Neural crest cell (in vitro differentiated cells): Measurements from ENCODE around the gene PRPF39. TPM values are rescaled to one million over a fixed set of nuclear protein-coding genes. Genes with fewer than 3 reads are reported as not detected.
"Not testable (repeated sequence)": the region's sequence is repeated elsewhere in the genome, so short reads cannot be mapped to it uniquely, and the experiment has no call there.

Experiments
- DNase-seq: peaks from one replicate; pipeline ENCODE4 v3.0.0; 2021; ENCODE audit warnings: low read depth, mixed read lengths, low spot score
- H3K27ac Mint-ChIP-seq: one replicate; pipeline ENCODE4 v1.8.0; 2021; ENCODE audit warnings: mild to moderate bottlenecking, mixed read lengths; ENCODE audit not compliant: unreplicated experiment
- H3K27me3 Mint-ChIP-seq: 2 replicates; pipeline ENCODE4 v1.8.0; 2021; ENCODE audit warnings: low read depth, mild to moderate bottlenecking, mixed read lengths
- H3K36me3 Mint-ChIP-seq: 2 replicates; pipeline ENCODE4 v1.8.0; 2021; ENCODE audit warnings: low read depth, mild to moderate bottlenecking, mixed read lengths
- H3K4me1 Mint-ChIP-seq: 2 replicates; pipeline ENCODE4 v1.8.0; 2021; ENCODE audit warnings: mixed read lengths
- H3K4me3 Mint-ChIP-seq: one replicate; pipeline ENCODE4 v1.8.0; 2021; ENCODE audit warnings: mild to moderate bottlenecking, mixed read lengths
- H3K9me3 Mint-ChIP-seq: 2 replicates; pipeline ENCODE4 v1.8.0; 2021; ENCODE audit warnings: mixed read lengths
- CTCF ChIP-seq: fragments of 200-600 bp; sonication (generic); conservative IDR thresholded peaks from 2 replicates; pipeline ENCODE4 v1.5.0; 2021; ENCODE audit warnings: antibody characterized with exemption, mild to moderate bottlenecking
- total RNA-seq: library from RNA; stranded (reverse); gene quantifications from 2 replicates; pipeline ENCODE4 v1.2.1, GENCODE V29; 2021

Gene PRPF39
- total RNA-seq, 1 donor from 2014 or later, result 65.3 TPM

GRCh38 chr14:45068396-45068795, 15.5 kb upstream of the PRPF39 start:
- no peak for TF ChIP-seq CTCF
- no peak overlapping the region for H3K27ac Mint-ChIP-seq
- no peaks in the 10 kb centered on the region for H3K27me3 Mint-ChIP-seq
- no peaks in the 10 kb centered on the region for H3K4me1 Mint-ChIP-seq
- no peaks in the 10 kb centered on the region for H3K9me3 Mint-ChIP-seq
- DNase-seq, result no peak
- no peak overlapping the region for H3K4me3 Mint-ChIP-seq
- H3K36me3 Mint-ChIP-seq, result peaks cover 12% of the 10 kb centered on the region

GRCh38 chr14:45070215-45070614, 13.7 kb upstream of the PRPF39 start:
- Mint-ChIP-seq H3K36me3 (peaks cover 12% of the 10 kb centered on the region), H3K9me3 (no peaks in the 10 kb centered on the region), H3K27me3 (no peaks in the 10 kb centered on the region), H3K4me1 (no peaks in the 10 kb centered on the region), H3K27ac (no peak overlapping the region), H3K4me3 (no peak overlapping the region)
- no peak for DNase-seq
- TF ChIP-seq CTCF, result no peak

GRCh38 chr14:45072126-45072525, 11.8 kb upstream of the PRPF39 start:
- no peak overlapping the region for H3K4me3 Mint-ChIP-seq
- TF ChIP-seq CTCF, result no peak
- no peaks in the 10 kb centered on the region for H3K4me1 Mint-ChIP-seq
- H3K27ac Mint-ChIP-seq, result no peak overlapping the region
- H3K36me3 Mint-ChIP-seq, result peaks cover 10% of the 10 kb centered on the region
- H3K27me3 Mint-ChIP-seq, result no peaks in the 10 kb centered on the region
- DNase-seq, result no peak
- no peaks in the 10 kb centered on the region for H3K9me3 Mint-ChIP-seq

GRCh38 chr14:45073231-45073879, 10.6 kb upstream of the PRPF39 start:
- no peak for DNase-seq
- TF ChIP-seq CTCF, result no peak
- no peaks in the 10 kb centered on the region for H3K4me1 Mint-ChIP-seq
- H3K4me3 Mint-ChIP-seq, result no peak overlapping the region
- H3K36me3 Mint-ChIP-seq, result peaks cover 10% of the 10 kb centered on the region
- H3K9me3 Mint-ChIP-seq, result no peaks in the 10 kb centered on the region
- H3K27ac Mint-ChIP-seq, result no peak overlapping the region
- no peaks in the 10 kb centered on the region for H3K27me3 Mint-ChIP-seq

- no peak overlapping the region for H3K4me3 Mint-ChIP-seq
- no peaks in the 10 kb centered on the region for H3K36me3 Mint-ChIP-seq
- H3K27ac Mint-ChIP-seq, result no peak overlapping the region
- H3K27me3 Mint-ChIP-seq, result no peaks in the 10 kb centered on the region
- no peak for TF ChIP-seq CTCF
- DNase-seq, result no peak
- no peaks in the 10 kb centered on the region for H3K9me3 Mint-ChIP-seq
- H3K4me1 Mint-ChIP-seq, result peaks cover 2% of the 10 kb centered on the region
Measured at GRCh38 chr14:45078323-45078722, 5.6 kb upstream of the PRPF39 start.

- peaks cover 18% of the 10 kb centered on the region for H3K4me1 Mint-ChIP-seq
- not testable (repeated sequence) for H3K9me3 Mint-ChIP-seq, H3K27ac Mint-ChIP-seq, H3K36me3 Mint-ChIP-seq, H3K4me3 Mint-ChIP-seq, DNase-seq, H3K27me3 Mint-ChIP-seq
Measured at GRCh38 chr14:45080416-45080968, 3.4 kb upstream of the PRPF39 start.

- not testable (repeated sequence) for DNase-seq, H3K36me3 Mint-ChIP-seq, H3K9me3 Mint-ChIP-seq, H3K27me3 Mint-ChIP-seq, H3K4me3 Mint-ChIP-seq, H3K27ac Mint-ChIP-seq
- H3K4me1 Mint-ChIP-seq, result peaks cover 23% of the 10 kb centered on the region
Measured at GRCh38 chr14:45081096-45081495, 2.8 kb upstream of the PRPF39 start.
